ENCODE data around the gene HAO2.

Gene HAO2

GRCh38 chr1:119327450-119328155, 41.0 kb upstream of the HAO2 start:
- no peak; the same call in 1 of the 2 replicates for TF ChIP-seq CTCF (IDR thresholded peaks at IDR 0.05)
- no peak for TF ChIP-seq ZFX (IDR thresholded peaks at IDR 0.05; ENCODE audit: borderline replicate concordance)
- H3K27ac ChIP-seq: no peak overlapping the region

DNA sequence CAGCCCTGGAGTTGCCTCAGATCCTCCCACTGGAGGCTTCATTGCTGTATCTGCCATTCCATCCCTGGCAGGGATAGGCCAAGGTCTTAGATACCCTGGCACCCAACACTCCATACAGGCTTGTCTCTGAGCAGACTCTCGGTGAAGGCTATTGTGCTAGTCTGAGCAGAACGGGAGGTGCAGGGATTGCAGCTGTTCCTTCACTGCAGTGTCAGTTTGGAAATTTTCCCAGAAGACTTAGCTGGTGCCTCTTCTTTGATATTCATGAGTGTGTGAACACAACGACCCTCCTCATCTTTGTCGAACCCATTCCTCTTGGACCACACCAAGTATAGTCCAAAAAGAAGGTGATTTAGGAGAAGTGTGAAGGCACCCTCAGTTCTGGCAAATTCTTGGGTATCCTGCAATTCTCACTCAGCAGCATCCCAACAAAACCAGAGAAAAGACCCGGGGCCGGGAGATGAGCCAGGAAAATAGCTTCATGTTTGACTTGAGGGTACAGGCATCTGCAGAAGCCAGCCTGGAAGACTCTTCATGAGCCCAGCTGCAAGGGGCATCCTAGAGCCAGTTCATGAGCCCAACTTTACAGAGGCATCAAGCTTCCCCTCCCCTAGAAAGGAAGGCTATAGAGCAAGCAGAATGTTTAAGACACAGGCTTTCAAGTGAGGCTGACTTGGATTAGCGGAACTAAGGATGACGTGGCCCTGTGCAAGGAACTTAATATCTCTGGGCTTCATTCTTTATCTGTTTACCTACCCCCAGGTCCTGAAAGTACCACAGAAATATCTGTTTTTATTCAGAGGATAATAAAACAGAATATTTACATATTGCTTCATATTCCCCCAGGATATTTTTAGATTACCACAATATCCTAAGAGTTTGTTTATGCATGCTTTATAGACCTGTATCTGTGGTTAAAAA, 38.8 kb upstream of the HAO2 start:
- no peak for TF ChIP-seq ZFX (IDR thresholded peaks at IDR 0.05; ENCODE audit: borderline replicate concordance)
- TF ChIP-seq CTCF (IDR thresholded peaks at IDR 0.05): no peak
- H3K27ac ChIP-seq: peak overlapping the region; percentile 29; the same call in 1 of the 2 replicates

- TF ChIP-seq CTCF (IDR thresholded peaks at IDR 0.05): no peak
- peak overlapping the region; percentile 29; the same call in 1 of the 2 replicates for H3K27ac ChIP-seq
Measured at GRCh38 chr1:119330466-119331189, 38.0 kb upstream of the HAO2 start.

DNA sequence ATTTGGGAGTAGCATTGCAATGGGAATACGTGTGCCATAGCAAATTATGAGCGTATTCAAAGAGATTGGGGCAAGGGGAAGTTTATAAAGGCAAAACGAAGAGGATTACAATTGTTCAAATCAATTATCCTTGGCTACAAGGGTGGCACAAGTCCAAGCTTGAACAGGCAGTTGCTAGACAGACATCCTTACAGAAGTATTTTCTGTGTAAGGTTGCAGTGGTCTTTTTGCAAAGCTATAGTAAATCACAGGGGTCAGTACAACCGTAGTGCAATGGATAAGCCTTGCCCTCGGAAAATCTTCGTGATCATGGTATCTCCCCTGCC, 37.4 kb upstream of the HAO2 start:
- no peak overlapping the region; the same call in 1 of the 2 replicates for H3K27ac ChIP-seq
- TF ChIP-seq ZFX (IDR thresholded peaks at IDR 0.05; ENCODE audit: borderline replicate concordance) (no peak), CTCF (IDR thresholded peaks at IDR 0.05) (no peak)

DNA sequence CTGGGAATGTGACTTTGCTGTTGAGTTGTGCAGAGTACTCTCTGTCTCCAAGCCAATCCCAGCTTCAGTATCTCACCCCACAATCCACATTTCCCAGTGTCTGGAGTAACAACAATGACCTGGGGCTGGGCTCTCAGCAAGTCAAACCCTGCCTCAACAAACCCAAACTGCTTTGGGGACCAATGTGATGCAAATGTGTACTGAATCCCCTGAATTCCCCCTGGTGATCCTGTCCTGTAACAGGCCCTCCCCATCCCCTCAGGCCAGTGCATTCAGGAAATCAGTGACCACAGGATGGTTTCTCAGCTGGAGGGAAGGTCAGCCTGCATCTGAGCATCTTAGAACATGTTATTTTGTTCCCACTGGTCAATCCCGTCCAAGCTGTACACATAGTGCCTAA, 36.7 kb upstream of the HAO2 start:
- no peak overlapping the region for H3K27ac ChIP-seq
- TF ChIP-seq ZFX (IDR thresholded peaks at IDR 0.05; ENCODE audit: borderline replicate concordance) (no peak), CTCF (IDR thresholded peaks at IDR 0.05) (no peak)

GRCh38 chr1:119332622-119333021, 36.0 kb upstream of the HAO2 start:
- H3K27ac ChIP-seq: no peak overlapping the region
- TF ChIP-seq ZFX (IDR thresholded peaks at IDR 0.05; ENCODE audit: borderline replicate concordance) (no peak), CTCF (IDR thresholded peaks at IDR 0.05) (no peak)

Measured in 22Rv1 (cell line).